Astrocyte of the spinal cord (primary cell): ENCODE measurements around the gene TMCO6.
"Not testable (repeated sequence)": the region's sequence is repeated elsewhere in the genome, so short reads cannot be mapped to it uniquely, and the experiment has no call there.

Experiments
- DNase-seq: peaks from one replicate; pipeline ENCODE4 v3.0.0; 2011; ENCODE audit warnings: low read depth, low spot score
- H3K4me3 ChIP-seq: 2 replicates; pipeline ENCODE4 v1.5.1; 2011; ENCODE audit warnings: low read depth, mild to moderate bottlenecking, low read length, moderate library complexity
- in situ Hi-C: cut with HindIII; loops from 2 replicates; pipeline ENCODE4 v1.10.0; 2017; ENCODE audit warnings: low sequenced_read_pairs
- TF ChIP-seq, protein P1 (sequence below): IDR thresholded peaks from 2 replicates; pipeline ENCODE4 v1.5.1; 2012; ENCODE audit warnings: low read depth, mild to moderate bottlenecking, low read length, inconsistent platforms

The TMCO6 gene

DNA sequence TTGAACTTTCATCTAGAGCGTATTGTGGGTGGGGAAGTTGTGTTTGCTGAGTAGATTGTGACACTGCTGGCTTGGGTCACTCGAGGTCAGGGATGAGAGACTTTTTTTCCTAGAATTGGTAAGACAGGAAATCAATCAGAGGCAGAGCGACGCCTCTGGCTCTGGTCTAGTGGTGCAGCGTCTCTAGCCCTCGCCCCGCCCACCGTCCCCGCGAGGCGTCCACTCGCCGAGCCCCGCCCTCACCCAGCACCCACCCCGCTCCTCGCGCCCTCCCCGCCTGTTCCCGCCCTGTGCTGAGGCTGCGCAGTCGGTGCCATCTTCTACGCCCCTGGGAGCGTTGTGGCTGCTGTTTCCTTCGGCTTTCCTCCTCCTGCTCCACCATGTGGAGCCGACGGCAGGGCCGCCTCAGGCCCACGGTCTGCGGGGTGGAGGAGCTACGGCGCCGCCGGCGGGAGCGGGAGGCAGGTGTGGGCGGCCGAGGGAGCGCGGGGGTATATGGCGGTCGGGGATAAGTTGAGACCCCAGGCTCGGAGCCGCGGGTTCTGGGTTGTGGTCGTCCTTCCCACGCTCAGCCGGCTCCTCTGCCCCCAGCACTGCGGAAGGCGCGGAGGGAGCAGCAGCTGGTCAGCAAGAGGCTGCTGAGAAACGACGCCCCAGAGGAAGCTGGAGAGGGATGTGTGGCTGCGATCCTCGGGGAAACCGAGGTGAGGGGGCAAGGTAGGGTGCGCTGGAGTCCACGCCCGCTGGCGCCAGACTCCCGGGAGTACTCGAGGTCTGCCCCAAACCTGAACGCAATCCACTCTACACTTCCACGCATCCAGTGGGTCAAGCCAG lies at the start of gene TMCO6:
Gene TMCO6, plus strand, starts transcription at position 304 of the 834 bp plus-strand sequence. Its CDS starts 77 bp downstream, at position 381.
- TF ChIP-seq, protein P1, sequence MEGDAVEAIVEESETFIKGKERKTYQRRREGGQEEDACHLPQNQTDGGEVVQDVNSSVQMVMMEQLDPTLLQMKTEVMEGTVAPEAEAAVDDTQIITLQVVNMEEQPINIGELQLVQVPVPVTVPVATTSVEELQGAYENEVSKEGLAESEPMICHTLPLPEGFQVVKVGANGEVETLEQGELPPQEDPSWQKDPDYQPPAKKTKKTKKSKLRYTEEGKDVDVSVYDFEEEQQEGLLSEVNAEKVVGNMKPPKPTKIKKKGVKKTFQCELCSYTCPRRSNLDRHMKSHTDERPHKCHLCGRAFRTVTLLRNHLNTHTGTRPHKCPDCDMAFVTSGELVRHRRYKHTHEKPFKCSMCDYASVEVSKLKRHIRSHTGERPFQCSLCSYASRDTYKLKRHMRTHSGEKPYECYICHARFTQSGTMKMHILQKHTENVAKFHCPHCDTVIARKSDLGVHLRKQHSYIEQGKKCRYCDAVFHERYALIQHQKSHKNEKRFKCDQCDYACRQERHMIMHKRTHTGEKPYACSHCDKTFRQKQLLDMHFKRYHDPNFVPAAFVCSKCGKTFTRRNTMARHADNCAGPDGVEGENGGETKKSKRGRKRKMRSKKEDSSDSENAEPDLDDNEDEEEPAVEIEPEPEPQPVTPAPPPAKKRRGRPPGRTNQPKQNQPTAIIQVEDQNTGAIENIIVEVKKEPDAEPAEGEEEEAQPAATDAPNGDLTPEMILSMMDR: peak; percentile 47
- in situ Hi-C loops: no loop called here
- DNase-seq: peak; percentile 93
- peak within 1 kb of the TSS; percentile 73 for H3K4me3 ChIP-seq

DNA sequence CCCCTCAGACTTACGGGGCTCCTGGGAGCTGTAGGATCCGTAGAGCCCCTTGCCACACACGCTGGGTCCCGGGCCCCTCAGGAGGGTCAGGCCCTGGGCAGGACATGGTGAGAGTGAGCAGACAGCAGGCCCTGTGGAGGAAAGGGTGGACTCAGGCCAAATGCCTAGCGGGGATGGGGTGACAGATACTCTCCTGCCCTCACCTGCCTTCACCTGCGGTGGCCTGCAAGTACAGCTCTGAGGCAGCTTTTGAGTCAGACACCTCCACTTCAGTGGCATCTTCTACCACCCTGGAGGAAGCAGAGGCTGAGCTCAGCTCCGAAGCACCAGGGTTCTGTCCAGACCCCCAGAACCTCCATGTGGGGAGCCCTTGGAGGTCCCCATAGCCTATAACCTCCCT lies 48.4 kb upstream of the TMCO6 start:
- no peak for DNase-seq
- H3K4me3 ChIP-seq: no peak overlapping the region
- in situ Hi-C loops: no loop called here
- TF ChIP-seq, protein P1: no peak

DNA sequence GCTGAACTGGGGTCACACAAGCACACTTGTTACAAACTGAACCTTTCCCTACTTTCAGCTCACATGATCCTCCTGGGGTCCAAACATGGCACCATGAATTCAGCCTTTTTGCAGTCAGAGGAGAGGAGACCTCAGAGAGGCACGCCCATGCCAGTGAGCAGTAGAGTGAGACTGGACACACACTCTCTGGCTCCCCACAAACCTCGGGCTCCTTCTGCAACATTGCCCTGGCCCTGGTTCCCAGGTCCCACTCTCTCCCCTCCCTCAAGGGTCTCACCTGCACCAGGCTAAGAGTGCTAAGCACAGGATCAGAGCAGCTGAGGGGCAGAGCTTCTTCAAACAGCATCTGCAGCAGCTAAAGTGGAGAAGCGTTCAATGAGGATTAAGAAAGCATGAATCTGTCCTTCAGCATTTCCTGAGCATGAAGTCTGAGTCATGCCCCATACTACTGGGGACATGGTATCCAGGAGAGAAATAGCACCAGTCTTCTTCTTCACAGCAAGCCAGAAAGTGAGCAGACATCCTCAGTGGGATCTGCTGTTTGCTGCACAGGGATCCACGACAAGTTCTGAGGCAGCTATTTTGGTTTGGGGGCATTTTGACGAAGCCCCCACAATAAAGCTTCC lies 47.4 kb upstream of the TMCO6 start:
- in situ Hi-C loops: no loop called here
- DNase-seq: peak; percentile 28
- H3K4me3 ChIP-seq: no peak overlapping the region
- TF ChIP-seq, protein P1: no peak

DNA sequence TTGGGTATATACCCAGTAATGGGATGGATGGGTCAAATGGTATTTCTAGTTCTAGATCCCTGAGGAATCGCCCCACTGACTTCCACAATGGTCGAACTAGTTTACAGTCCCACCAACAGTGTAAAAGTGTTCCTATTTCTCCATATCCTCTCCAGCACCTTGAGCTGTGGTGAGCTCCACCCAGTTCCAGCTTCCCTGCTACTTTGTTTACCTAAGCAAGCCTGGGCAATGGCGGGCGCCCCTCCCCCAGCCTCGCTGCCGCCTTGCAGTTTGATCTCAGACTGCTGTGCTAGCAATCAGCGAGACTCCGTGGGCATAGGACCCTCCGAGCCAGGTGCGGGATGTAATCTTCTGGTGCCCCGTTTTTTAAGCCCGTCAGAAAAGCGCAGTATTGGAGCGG lies 46.2 kb upstream of the TMCO6 start:
- H3K4me3 ChIP-seq, DNase-seq, in situ Hi-C loops: not testable (repeated sequence)

DNA sequence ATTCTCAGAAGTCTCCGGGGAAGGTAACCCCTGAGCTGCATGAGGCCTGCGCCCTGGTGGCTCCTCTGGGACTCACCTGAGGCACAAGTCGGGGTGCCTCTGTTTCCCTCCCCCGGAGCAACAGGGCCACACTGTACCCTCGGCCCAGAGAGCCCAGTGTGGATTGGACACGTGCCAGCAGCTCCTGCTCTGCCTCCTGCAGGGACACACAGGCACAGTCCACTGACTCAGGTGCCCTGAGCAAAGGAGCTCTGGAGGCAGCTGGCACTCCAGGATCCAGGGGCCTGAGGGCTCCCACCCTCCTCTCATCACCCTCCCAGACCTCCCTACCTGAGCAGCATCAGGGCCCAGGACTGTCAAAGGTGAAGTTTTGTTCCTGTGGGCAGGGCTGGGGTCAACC lies 45.1 kb upstream of the TMCO6 start:
- no peak for DNase-seq
- no peak overlapping the region for H3K4me3 ChIP-seq
- TF ChIP-seq, protein P1: no peak
- in situ Hi-C loops: no loop called here

DNA sequence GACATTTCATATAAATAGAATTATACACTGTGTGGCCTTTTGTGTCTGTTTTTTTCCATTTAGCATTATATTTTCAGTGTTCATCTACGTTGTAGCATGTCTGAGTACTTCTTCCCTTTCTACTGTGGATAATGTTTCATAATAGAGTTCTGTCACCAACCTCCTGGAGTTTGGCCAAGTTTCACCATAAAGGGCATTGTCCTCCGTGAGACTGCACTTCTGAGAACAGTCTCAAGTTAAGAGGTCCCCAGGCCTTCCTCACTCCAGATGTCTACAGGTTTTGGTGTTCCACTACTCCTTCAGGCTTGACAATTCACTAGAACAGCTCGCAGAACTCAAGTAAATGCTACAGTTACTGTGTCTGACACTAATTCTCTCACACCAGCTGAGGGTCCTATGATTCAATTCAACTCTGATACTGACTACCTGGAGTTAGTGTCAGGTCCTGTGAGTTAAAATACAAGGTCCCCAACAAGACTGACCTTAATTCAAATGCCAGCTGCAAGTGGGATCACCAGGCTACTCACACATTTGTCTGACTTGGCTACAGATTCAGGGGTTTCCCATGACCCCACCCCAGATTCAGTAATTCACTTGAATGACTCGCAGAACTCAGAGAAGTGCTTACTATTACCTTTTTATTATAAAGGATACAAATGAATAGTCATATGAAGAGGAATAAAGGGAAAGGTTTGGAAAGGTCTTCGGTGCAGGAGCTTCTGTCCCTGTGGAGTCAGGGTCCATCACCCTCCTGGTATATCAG lies 43.5 kb upstream of the TMCO6 start:
- no peak for DNase-seq
- in situ Hi-C loops: no loop called here
- H3K4me3 ChIP-seq: no peak overlapping the region
- TF ChIP-seq, protein P1: no peak
